HG02870 (cell line): ENCODE data around the gene CLEC17A.
"Not testable (repeated sequence)": the region's sequence is repeated elsewhere in the genome, so short reads cannot be mapped to it uniquely, and the experiment has no call there.

Source experiments
- ATAC-seq: cut with Tn5 transposase; IDR thresholded peaks from one replicate; pipeline ENCODE4 v1.9.1; 2021; ENCODE audit warnings: mild to moderate bottlenecking, moderate library complexity; ENCODE audit not compliant: unreplicated experiment

Gene CLEC17A

DNA sequence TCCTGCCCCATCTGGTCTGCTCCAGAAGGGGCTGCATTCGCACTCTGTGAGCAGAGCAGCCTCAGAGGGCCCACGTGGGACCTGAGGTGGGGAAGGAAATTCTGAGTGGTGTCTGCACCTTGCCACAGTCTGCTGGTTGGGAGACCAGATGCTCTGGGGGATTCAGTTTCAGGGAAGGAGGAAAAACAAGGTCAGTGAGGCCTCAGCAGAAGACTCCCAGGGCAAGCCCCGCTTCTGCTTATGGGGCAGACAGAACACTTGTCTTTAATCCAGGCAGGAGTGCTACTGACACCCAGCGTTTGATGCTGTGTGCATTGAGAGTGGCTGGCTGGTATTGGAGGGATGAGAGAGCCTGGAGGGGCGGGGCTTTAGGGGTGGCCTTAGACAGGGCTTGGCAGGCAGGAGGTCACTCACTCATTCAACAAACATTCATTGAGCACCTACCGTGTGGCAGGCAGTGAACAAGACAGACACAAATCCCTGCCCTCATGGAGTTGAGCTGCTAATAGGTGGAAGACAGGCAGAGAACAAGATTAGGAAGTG, 4.9 kb upstream of the CLEC17A start:
- no peak for ATAC-seq

DNA sequence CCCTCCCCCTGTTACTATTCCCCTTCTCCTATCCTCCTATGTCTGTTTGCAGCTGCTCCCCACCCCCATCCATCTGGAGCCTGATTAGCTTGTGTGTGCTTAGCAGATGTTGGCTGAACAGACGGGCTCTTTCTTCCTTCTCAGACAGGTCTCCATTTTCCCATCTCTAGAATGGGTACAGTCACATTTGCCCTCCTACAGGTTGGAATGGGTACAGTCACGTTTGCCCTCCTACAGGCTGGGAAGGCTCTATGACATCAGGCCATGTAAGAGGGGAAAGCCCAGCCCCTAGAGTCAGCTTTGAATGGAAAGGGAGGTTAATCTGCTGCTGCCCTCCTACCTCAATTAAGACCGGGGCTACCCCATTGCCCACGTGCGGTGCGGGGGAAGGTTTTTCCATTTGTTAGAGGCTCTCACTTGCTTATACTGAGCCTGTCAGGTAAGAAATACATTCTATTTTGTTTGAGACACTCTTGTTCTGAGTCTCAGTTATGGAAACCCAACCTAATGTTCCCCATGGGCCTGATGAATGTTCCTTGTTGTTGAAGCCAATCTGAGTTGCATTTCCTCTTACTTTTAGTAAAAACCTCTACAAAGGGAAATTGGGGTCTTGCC, 2.2 kb upstream of the CLEC17A start:
- no peak for ATAC-seq

- not testable (repeated sequence) for ATAC-seq
Measured at GRCh38 chr19:14584372-14584771, 1.5 kb downstream of the CLEC17A start.

- ATAC-seq = peak; percentile 70
Measured at GRCh38 chr19:14585187-14585586, 2.3 kb downstream of the CLEC17A start.

DNA sequence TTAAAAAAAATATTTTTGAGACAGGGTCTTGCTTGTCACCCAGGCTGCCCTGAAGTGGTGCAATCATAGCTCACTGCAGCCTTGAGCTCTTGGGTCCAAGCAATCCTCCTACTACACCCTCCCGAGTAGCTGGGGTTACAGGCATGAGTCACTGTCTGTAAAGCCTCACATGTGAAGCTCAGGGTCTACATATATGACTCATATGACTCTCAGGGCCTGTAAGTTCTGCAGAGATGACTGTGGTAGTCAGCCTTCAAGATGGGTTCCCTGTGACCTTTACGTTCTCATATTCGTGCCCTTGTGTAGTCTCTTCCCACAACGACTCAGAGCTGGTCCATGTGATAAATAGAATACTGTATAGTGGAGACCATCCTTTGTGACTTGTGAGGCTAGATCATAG, 6.5 kb downstream of the CLEC17A start:
- not testable (repeated sequence) for ATAC-seq

- no peak for ATAC-seq
Measured at GRCh38 chr19:14595558-14595957, 12.7 kb downstream of the CLEC17A start.

DNA sequence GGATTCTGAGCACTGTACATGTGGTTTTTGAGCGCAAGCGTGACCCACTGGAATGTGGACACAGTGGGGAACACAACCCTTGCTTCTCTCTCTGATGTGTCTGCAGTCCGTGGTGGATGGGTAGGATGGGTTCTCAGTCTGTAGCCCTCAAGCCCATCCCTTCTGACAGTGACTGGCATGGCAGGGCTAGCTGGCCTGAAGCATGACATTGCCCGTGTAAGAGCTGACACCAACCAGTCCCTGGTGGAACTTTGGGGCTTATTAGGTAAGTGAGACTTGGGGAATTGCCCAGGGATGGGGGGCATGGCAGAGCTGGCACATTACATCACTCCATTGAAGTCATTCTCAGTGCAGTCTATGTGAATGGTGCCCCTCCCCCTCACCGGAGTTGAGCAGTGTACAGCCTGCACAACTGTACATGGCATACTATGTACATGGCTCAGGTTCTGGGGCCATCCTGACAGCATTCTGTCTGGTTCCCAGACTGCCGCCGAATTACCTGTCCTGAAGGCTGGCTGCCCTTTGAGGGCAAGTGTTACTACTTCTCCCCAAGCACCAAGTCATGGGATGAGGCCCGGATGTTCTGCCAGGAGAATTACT, 16.8 kb downstream of the CLEC17A start:
- no peak for ATAC-seq

GRCh38 chr19:14603990-14604387, 21.1 kb downstream of the CLEC17A start:
- ATAC-seq = no peak

DNA sequence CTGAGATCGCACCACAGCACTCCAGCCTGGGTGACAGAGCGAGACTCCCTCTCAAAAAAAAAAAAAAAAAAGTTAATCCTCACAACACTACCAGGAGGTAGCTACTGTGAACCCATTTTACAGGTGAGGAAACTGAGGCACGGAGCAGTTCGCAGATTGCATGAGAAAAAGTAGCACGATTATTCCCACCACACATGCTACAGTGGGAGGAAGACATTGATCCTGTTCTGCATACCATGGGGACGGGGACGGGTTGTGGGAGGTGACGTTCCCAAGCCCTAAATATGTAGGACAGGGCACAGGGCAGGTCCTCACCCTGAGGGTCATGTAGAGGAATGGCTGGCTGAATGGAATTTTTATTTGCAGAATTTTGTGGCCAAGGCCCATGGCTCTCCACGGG, 23.7 kb downstream of the CLEC17A start:
- ATAC-seq = no peak

DNA sequence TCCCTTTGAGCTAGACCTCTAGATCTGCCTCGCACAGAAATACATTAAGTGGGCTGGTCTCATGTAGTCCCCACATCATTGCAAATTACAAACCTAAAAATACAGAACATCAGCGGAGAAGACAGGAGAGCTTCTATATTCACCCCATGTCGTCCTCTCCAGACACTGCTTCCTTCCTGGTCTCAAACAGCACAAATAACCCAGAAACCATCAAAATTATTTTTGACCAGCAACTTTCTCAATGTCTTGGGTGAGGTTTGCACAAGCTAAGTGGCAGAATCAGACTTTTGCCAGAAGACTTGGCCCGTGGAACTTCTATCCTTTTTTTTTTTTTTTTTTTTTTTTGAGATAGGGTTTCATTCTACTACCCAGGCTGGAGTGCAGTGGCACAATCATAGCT, 28.2 kb downstream of the CLEC17A start:
- no peak for ATAC-seq

GRCh38 chr19:14612242-14612641, 29.4 kb downstream of the CLEC17A start:
- not testable (repeated sequence) for ATAC-seq

DNA sequence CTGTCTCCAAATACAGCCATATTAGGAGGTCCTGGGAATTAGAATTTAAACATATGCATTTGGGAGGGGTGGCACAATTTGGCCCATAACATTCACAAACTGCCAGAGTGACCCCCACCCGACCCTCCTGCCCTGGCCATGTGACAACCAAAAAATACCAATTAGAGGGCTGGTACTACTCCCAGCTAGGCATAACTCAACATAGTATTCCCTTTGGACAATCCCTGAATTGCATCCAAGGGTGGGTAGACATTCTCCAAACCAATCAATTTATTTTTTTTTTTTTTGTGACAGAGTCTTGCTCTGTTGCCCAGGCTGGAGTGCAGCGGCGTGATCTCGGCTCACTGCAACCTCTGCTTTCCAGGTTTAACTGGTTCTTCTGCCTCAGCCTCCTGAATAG, 29.8 kb downstream of the CLEC17A start:
- ATAC-seq = no peak

GRCh38 chr19:14613399-14614098, 30.7 kb downstream of the CLEC17A start:
- ATAC-seq = not testable (repeated sequence)

GRCh38 chr19:14614099-14614412, 31.2 kb downstream of the CLEC17A start:
- no peak for ATAC-seq

DNA sequence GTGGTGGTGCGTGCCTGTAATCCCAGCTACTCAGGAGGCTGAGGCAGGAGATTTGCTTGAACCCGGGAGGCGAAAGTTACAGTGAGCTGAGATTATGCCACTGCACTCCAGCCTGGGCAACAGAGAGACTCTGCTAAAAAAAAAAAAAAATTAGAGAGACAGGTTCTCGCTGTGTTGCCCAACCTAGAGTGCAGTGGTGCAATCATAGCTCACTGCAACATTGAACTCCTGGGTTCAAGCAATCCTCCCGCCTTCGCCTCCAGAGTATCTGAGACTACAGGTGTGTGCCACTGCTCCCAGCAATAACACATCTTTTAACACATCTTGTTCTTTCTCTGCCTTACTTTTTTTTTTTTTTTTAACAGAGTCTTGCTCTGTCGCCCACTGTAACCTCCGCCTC, 32.7 kb downstream of the CLEC17A start:
- no peak for ATAC-seq

GRCh38 chr19:14616407-14616806, 33.5 kb downstream of the CLEC17A start:
- no peak for ATAC-seq

DNA sequence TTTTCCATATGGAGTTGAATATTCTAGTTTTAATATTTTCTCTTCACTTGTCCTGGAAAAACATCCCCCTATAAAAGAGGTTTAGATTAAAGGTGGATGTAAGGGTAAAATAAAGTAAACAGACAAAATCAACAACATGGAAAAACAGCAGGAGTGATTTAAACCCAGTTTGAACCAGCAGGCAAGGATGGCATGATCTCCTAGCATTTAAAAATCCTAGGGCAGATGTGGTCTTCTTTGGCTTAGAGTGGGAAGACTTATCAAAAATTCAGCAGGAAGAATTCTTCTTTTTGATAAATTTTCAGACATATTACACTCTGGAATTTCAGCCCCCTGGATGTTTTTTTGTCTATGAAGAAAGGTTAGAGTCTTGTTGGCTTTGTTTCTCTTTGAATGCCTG, 36.5 kb downstream of the CLEC17A start:
- ATAC-seq = no peak

- ATAC-seq = not testable (repeated sequence)
Measured at GRCh38 chr19:14624491-14624890, 41.6 kb downstream of the CLEC17A start.

DNA sequence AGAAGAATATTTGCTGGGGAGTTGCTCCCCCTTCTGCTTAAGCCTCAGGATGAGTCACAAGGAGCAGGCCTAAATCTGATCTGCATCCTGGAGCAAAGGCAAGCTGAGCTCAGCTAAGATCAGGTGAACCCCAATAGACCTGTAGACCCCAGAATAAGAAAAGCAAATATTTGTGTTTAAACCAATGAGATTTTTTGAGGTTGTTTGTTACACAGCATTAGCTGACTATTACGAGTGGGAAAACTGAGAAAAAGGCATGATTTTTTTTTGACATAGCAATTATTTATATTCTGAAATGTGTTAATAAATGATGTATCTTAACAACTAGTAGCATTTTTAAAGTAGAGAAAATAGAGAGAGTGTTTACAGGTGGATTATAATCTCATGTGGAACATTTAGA, 46.7 kb downstream of the CLEC17A start:
- ATAC-seq = no peak

DNA sequence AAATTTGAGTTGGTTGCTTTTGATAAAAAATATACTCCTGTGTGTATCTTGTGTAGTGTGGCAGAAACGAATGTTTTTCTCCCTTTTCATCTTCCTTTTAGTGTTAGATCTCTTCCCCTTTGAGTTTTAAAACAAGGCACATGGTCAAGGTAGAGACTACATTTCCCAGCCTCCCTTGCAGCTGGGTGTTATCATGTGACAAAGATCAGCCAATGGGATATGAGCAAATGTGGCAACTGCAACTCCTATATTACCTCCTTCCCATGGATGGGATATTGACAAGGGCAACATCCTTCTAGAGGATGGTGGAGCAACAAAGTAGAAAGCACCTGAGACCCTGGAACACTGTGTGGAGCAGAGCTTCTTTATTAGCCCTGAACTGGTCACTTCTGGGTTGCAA, 49.4 kb downstream of the CLEC17A start:
- no peak for ATAC-seq

DNA sequence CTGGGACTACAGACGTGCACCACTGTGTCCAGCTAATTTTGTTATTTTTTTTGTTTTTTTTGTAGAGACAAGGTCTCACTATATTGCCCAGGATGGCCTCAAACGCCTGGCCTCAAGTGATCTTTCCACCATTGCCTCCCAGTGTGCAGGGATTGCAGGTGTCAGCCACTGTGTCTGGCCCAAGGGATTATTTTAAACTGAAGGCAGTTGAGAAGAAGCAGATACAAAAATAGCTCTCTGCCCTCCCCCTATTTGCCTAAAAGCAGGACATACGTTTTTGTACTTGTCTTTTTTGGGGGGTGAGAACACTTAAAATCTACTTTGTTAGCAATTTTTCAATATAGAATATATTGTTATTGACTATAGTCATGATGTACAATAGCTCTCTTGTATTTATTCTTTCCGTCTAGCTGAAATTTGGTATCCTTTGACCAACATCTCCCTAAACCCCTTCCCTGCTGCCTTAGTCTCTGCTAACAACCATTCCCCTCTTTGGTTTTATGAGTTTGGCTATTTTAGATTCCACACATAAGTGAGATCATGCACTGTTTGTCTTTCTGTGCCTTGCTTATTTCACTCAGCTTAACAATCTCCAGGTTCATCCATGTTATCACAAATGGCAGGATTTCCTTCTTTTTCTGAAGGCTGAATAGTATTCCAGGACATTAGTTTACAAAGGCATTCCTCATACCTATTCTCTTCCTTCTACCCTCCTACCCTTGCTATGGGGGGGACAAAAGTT, 56.8 kb downstream of the CLEC17A start:
- ATAC-seq = no peak

- no peak for ATAC-seq
Measured at GRCh38 chr19:14648506-14648905, 65.6 kb downstream of the CLEC17A start.
